Keratinocyte (primary cell): ENCODE results near the gene MXI1.
"Not testable (repeated sequence)": the region's sequence is repeated elsewhere in the genome, so short reads cannot be mapped to it uniquely, and the experiment has no call there.

Experiments
- CTCF ChIP-seq, 3 experiments: IDR thresholded peaks in 1 of 3; conservative IDR thresholded peaks in 1 of 3; optimal IDR thresholded peaks in 1 of 3; 2 replicates in 2 of 3; 3 replicates in 1 of 3; pipeline versions ENCODE3 to v1.5.1; 2011; ENCODE audit warnings: low read length in 3 of 3, mild to moderate bottlenecking in 3 of 3, moderate library complexity in 2 of 3, control low read depth in 1 of 3, inconsistent platforms in 1 of 3; ENCODE audit not compliant: insufficient read depth in 2 of 3; ENCODE audit errors: extremely low read depth in 1 of 3
- EZH2 ChIP-seq: IDR thresholded peaks from one replicate; pipeline ENCODE4 v1.6.1; 2012; ENCODE audit warnings: inconsistent platforms, mild to moderate bottlenecking, low read length, moderate library complexity

GRCh38 chr10:110331226-110331795 is 123.9 kb downstream of the MXI1 start:
- not testable (repeated sequence) for TF ChIP-seq CTCF (optimal IDR thresholded peaks at IDR 0.05 in 1 of 3, IDR thresholded peaks at IDR 0.05 in 1 of 3, conservative IDR thresholded peaks at IDR 0.05 in 1 of 3; ENCODE audit: extremely low read depth in 1 of 3, insufficient read depth in 2 of 3, low read length in 3 of 3); EZH2
